OCI-LY3 (cell line): Measurements from ENCODE around the gene CISD1.

Experiments used
- EZH2phosphoT487 ChIP-seq: fragments of 200-600 bp; shearing (Covaris generic); IDR thresholded peaks from 2 replicates; pipeline ENCODE4 v1.6.1; 2018; ENCODE audit warnings: antibody characterized with exemption, mixed run types, low read depth
- TF ChIP-seq, protein P1 (sequence below): fragments of 200-600, 300-600 bp; sonication (generic); IDR thresholded peaks from 2 replicates; pipeline ENCODE4 v1.5.1; 2014; ENCODE audit warnings: antibody characterized with exemption, low read length, low read depth

DNA sequence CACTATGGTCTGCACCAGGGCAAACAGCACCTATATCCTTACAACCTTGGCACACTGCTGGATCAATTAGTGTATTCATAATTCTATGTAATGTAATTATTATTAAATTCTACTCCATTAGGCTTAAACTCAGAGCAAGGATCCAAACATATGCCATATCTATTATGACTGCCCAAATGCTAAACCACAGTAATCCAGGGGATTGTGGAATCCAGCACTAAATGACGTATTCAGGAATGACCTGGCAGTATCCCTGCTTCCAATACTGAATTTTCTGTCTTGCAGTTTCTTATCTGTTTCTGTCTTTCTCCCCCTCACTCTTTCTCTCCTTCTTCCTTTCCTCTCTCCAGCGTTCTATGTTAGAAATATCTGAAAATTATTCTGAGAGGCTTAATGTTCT, 49.4 kb downstream of the CISD1 start:
- TF ChIP-seq, protein P1, sequence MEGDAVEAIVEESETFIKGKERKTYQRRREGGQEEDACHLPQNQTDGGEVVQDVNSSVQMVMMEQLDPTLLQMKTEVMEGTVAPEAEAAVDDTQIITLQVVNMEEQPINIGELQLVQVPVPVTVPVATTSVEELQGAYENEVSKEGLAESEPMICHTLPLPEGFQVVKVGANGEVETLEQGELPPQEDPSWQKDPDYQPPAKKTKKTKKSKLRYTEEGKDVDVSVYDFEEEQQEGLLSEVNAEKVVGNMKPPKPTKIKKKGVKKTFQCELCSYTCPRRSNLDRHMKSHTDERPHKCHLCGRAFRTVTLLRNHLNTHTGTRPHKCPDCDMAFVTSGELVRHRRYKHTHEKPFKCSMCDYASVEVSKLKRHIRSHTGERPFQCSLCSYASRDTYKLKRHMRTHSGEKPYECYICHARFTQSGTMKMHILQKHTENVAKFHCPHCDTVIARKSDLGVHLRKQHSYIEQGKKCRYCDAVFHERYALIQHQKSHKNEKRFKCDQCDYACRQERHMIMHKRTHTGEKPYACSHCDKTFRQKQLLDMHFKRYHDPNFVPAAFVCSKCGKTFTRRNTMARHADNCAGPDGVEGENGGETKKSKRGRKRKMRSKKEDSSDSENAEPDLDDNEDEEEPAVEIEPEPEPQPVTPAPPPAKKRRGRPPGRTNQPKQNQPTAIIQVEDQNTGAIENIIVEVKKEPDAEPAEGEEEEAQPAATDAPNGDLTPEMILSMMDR: no peak
- TF ChIP-seq EZH2phosphoT487: no peak
